Stimulated activated CD4-positive, alpha-beta T cell treated with anti-CD3 and anti-CD28 coated beads, Interleukin-1b, Interleukin-23, amount 100 ng/mL, for 48 hours (primary cell): ENCODE measurements around the gene DLK1.

ENCODE experiments used
- DNase-seq: peaks from one replicate; pipeline ENCODE4 v3.0.0-alpha.2; 2020

The DLK1 gene

GRCh38 chr14:100715803-100716202 lies 10.9 kb upstream of the DLK1 start:
- no peak for DNase-seq

DNA sequence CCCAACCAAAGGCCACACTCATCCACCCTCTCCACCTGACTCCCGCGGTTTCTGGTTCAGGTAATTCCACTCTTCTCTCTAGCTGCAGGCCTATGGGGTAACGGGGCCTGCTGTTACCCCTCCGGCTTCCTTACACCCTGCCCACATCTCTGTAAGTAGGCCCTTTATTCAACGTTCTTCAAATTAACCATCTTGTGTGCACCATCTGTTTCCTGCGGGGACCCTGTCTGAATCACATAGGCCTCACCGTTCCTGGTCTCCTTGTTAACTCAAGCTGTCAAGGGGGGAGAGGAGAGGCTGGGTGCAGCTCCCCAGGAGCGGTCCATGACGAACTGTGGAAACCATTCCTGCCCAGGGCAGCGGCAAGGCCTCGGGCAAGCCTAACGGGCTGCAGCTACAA lies 9.3 kb upstream of the DLK1 start:
- DNase-seq = no peak

DNA sequence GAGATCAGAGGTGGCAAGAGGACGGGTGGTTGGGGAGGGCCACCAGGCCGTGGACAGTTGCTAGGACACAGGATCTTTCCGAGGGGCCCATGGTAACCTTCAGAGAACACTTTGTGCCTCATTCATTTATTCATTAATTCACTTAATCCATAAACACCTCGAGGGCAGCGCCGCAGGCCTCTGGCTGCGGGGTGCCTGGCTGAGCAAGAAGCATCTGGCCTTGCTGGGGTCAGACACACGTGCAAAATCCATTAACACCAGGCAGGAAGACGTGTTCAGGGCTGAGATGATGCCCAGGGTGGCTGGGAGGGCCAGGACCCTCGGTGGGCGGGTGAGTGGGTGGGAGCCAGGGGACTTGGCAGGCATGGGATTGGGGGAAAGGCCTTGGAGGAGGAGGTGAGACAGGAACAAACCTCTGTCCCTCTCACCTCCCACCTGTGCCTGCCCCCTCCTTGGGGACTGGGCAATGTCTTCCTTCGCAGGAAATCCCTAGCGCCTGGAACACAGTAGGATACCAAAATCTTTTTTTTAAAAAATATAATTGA lies 6.6 kb upstream of the DLK1 start:
- DNase-seq = no peak

DNA sequence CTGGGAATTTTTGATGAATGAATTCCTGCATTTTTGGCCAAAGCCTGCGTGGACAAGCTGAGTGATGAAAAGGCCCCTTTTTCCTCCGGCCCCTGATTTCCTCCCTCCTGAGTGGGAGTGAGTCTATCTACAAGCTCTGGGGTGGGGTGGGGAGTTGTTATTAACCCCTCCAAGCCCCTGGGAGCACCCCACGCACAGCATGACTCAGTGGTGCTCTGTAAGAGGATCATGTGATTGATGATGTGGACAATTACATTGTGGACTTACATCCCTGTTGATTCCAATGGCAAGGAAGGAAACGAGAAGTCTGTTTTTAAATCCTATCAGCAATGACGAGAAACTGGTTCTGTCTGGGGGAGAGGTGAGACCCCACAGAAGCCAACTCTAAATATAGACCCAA lies 5.1 kb upstream of the DLK1 start:
- DNase-seq = no peak

DNA sequence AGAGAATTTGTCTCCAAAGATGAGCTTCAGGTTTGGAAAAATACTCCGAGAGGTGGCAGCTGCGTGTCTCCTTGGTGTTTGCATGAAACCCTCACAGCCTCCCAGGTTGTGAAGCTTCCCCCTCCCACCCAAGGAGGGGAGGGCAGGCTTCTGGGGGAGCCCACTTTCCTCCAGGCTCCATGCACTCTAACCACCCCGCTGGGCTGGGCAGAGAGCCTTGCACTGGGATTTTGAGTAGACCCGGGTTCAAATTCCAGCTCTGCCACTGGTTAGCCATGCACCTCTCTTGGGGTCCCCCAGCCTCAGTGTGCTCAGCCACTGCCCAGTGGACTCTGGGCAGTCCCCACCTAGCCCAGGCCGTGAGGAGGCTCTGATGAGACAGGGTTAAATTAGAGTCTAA lies 4.3 kb upstream of the DLK1 start:
- DNase-seq = no peak

GRCh38 chr14:100723135-100723829 lies 3.4 kb upstream of the DLK1 start:
- DNase-seq = no peak

DNA sequence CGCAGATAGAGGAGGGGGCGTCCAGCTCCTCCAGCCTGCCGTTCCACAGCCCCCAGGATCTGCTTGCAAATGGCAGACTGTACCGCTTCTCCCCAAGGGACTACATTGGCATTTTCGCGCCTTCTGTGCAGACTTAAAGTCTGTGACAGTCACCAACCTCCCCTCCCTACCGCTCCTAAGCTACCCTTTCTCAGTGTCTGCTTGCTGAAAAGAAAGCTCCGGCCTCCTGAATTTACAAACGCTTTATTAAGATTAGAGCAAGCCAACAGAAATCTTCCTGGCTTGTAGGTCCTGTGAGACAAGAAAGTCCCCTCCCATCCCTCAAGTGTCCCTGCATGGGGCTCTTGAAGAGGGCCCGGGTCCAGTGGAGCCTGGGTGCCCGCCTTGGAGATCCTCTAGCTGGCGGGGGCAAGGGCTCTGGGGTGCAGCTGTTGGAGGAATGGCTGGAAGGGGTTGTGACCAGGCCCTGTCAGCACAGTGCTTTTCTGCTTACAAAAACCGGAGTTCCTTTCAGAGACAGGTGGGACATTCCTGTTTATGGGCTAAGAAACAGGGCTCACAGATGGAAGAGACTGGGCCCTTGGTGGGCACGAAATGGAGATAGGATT lies 2.8 kb upstream of the DLK1 start:
- DNase-seq = no peak

GRCh38 chr14:100724536-100724935 lies 2.2 kb upstream of the DLK1 start:
- no peak for DNase-seq

DNA sequence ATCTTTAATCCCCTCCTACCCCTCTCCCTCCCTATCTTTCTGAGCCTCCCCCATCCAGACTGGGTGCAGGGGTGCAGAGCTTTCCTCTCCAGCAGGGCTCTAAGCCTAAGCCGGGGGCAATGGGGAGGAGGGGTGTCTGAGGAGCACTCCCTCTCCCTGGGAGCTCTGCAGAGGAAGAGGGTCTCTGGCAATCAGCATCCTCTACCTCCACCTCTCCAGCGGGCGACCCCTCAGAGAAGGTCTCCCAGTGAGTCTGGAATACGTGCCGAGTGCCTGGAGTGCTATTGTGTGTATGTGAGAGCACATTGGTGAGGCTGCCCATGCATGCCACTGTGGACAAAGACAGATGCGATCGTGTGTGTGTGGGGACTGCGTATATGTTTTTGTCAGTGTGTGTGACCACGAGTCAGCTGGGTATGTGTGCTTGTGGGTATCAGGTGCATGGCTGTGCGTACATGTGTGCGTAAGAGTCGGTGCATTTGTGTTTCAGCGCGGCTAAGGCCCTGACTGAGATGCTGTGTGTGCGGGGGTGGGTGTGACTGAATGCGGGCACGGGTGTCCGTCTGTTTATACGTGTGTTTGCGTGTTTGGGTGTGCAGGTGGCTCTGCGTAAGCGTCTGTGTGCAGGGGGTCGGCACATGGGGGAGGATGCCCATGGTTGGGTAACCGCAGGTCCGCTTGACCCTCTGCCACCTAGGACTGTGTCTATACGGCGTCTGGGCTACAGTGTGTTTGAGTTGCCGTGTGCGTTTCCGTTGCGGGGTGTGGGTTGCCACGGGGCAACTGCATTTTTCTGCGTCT lies 905 bp upstream of the DLK1 start:
- DNase-seq = no peak

- no peak for DNase-seq
These were observed 587 bp downstream of the DLK1 start for GRCh38 chr14:100727086-100727872.

- no peak for DNase-seq
These were observed 1.2 kb downstream of the DLK1 start for GRCh38 chr14:100727873-100728240.

DNA sequence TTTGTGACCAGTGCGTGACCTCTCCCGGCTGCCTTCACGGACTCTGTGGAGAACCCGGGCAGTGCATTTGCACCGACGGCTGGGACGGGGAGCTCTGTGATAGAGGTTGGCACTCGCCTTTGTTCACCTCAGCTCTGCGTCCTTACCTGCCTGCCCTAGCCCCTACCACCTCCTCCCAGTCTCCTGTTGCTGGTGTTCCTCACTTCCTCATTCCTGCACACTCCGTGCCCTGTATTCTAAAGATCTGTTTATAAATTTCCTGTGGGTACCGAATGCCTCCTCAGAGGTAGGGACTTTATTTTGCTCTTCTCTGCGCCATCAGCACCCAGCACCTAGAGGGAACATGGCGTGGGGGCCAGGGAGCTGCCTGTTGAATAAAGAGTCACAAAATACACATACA lies 2.3 kb downstream of the DLK1 start:
- DNase-seq = no peak

DNA sequence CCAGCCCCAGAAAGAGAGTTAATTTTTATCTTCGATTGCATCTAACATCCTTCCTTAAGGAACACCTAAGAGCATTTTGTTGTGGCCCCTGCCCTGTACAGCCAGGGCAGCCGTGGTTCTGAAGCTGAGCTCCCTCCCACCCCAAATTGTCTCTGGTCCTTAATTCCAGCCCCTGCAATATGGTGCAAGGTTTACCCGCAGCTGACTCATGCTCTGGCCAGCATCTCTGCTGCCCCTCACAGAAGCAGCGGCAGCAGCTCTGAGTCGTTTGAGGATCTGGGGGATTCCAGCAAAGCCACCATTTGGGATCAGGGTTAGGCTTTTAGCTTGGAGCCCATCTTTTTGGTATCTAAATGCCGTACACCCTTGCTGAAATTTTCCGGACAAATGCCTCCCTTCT lies 3.3 kb downstream of the DLK1 start:
- DNase-seq = no peak

- DNase-seq = no peak
These were observed 3.9 kb downstream of the DLK1 start for GRCh38 chr14:100730581-100730980.

GRCh38 chr14:100731011-100731670 lies 4.4 kb downstream of the DLK1 start:
- DNase-seq = no peak

GRCh38 chr14:100731846-100732765 lies 5.4 kb downstream of the DLK1 start:
- no peak for DNase-seq

DNA sequence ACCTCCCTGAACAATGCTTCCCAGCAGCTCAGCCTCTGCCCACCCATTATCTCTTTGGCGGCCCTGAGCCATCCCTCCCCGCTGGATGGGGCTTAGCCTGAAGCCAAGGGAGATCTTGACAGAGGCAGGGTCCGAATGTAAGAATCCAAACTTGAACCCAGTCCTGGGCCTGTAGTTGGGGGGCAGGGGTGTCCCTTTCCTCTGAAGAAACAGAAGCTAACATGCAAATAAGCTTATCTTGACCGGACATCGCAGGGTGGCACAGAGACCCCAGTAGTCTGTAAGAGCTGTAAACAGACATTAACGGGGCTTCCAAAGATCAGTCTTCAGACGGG lies 6.0 kb downstream of the DLK1 start:
- DNase-seq = no peak

DNA sequence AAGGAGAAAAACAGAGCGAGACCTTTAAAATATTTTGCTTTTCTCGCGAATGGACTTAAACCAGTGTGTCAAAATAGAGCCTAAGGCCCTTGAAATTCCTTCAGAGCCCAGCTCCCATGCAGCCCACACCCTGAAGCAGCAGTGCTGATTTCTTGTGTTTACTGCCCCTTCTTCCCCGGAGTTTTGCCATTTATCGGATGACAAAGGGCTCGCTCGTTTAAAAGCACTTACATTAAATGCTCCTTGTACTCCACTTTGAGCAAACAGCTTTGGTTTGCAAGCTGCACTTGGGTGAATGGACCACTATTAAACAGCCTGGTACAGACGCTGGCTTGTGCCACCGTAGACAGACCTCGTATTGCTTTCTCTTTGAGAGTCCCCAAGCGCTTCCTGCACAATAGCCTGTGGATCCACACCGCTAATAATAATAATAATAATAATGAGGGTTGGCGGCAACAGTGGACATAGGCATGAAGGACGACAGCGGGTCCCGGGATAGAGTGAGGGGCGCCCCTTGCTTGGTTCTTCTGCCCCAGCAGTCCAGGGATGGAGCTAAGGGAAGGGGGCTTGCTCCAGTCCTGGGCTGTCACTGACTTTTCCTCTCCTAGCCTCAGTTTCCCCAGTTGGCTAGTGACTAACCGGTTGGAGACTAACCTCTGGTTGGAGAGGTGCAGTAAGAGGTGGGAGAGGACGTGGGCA lies 6.6 kb downstream of the DLK1 start:
- DNase-seq = no peak

- no peak for DNase-seq
These were observed 7.6 kb downstream of the DLK1 start for GRCh38 chr14:100734031-100734990.

- no peak for DNase-seq
These were observed 8.6 kb downstream of the DLK1 start for GRCh38 chr14:100735271-100735670.
